Measurements from ENCODE around the gene FAM120A. TPM values are rescaled to one million over a fixed set of nuclear protein-coding genes. Genes with fewer than 3 reads are reported as not detected.

Gene FAM120A
- total RNA-seq, 1 donor from 2014 or later, result 109 TPM

GRCh38 chr9:93612052-93612795 lies 160.7 kb downstream of the FAM120A start:
- no peak for ATAC-seq

GRCh38 chr9:93612796-93613154 lies 161.3 kb downstream of the FAM120A start:
- Histone ChIP-seq H3K27me3 (no peaks in the 10 kb centered on the region), H3K4me3 (no peak overlapping the region), H3K4me1 (peaks cover 8% of the 10 kb centered on the region), H3K27ac (no peak overlapping the region), H3K36me3 (peaks cover under 1% of the 10 kb centered on the region), H3K9me3 (peaks cover 23% of the 10 kb centered on the region)
- ATAC-seq (peak; percentile 15), DNase-seq (no peak)
- no peak for TF ChIP-seq CTCF (IDR thresholded peaks at IDR 0.05)
- intact Hi-C loops (cut with DNase I), result no loop called here

More at GRCh38 chr9:93612052-93612795, 160.7 kb downstream of the FAM120A start:
- Histone ChIP-seq H3K4me1 (peaks cover 8% of the 10 kb centered on the region), H3K4me3 (no peak overlapping the region), H3K27ac (no peak overlapping the region), H3K27me3 (no peaks in the 10 kb centered on the region), H3K9me3 (peaks cover 25% of the 10 kb centered on the region), H3K36me3 (no peaks in the 10 kb centered on the region)
- intact Hi-C loops (cut with DNase I), result no loop called here
- DNase-seq, result no peak
- TF ChIP-seq CTCF (IDR thresholded peaks at IDR 0.05), result no peak

GRCh38 chr9:93613174-93613573 lies 161.7 kb downstream of the FAM120A start:
- H3K4me3 ChIP-seq, result no peak overlapping the region
- TF ChIP-seq CTCF (IDR thresholded peaks at IDR 0.05), result no peak
- H3K27ac ChIP-seq, result no peak overlapping the region
- H3K36me3 ChIP-seq, result peaks cover 5% of the 10 kb centered on the region
- intact Hi-C loops (cut with DNase I), result no loop called here
- H3K4me1 ChIP-seq, result peaks cover 8% of the 10 kb centered on the region
- ATAC-seq (no peak), DNase-seq (no peak)
- H3K9me3 ChIP-seq, result peaks cover 19% of the 10 kb centered on the region
- no peaks in the 10 kb centered on the region for H3K27me3 ChIP-seq

GRCh38 chr9:93613791-93614190 lies 162.3 kb downstream of the FAM120A start:
- Histone ChIP-seq H3K4me3 (no peak overlapping the region), H3K4me1 (peaks cover 8% of the 10 kb centered on the region), H3K27ac (no peak overlapping the region), H3K36me3 (peaks cover 7% of the 10 kb centered on the region), H3K9me3 (peaks cover 15% of the 10 kb centered on the region), H3K27me3 (no peaks in the 10 kb centered on the region)
- intact Hi-C loops (cut with DNase I), result no loop called here
- peak; percentile 14 for ATAC-seq
- no peak for DNase-seq
- no peak for TF ChIP-seq CTCF (IDR thresholded peaks at IDR 0.05)

- ATAC-seq (no peak), DNase-seq (no peak)
- TF ChIP-seq CTCF (IDR thresholded peaks at IDR 0.05), result no peak
These were observed 163.5 kb downstream of the FAM120A start for GRCh38 chr9:93614830-93615468.

More at GRCh38 chr9:93614830-93615468, 163.5 kb downstream of the FAM120A start:
- Histone ChIP-seq H3K36me3 (peaks cover 7% of the 10 kb centered on the region), H3K27ac (no peak overlapping the region), H3K4me3 (no peak overlapping the region), H3K4me1 (peaks cover 8% of the 10 kb centered on the region), H3K9me3 (peaks cover 7% of the 10 kb centered on the region), H3K27me3 (no peaks in the 10 kb centered on the region)
- intact Hi-C loops (cut with DNase I), result no loop called here

Small RNAs within 50 kb of the gene (microRNA-seq; reads per million reads assigned to microRNA genes)
- not detected for gene MIR548AU (ENCODE audit: borderline microRNAs expressed)

Other genes with a start within 250 kb of the FAM120A start
- gene FAM120AOS, start 1.9 kb downstream of the FAM120A start, total RNA-seq, result 46.0 TPM
- gene PHF2, start 124.9 kb downstream of the FAM120A start, total RNA-seq, result 37.0 TPM

All from upper lobe of right lung (tissue), 1 donor.